Measurements from ENCODE around the gene ZNF343. TPM values are rescaled to one million over a fixed set of nuclear protein-coding genes. Genes with fewer than 3 reads are reported as not detected.
A peak's percentile ranks its signal among the peaks of the same experiment; 100 is the strongest.

The ZNF343 gene
- 3.2 and 3.3 TPM in 2 replicates for polyA plus RNA-seq (2013)

- no CpG with 5 or more reads among the region's 53 CpGs for WGBS (ENCODE audit: extremely low coverage, insufficient coverage, insufficient read length)
These were observed at the start of gene ZNF343 for GRCh38 chr20:2508631-2509467. Gene ZNF343, minus strand, starts transcription at chr20:2508915. Its CDS starts 15,020 bp downstream, at chr20:2493895.

GRCh38 chr20:2557873-2558580, 49.3 kb upstream of the ZNF343 start:
- no CpG with 5 or more reads among the region's 22 CpGs for WGBS (ENCODE audit: extremely low coverage, insufficient coverage, insufficient read length)
- Histone ChIP-seq H3K79me1 (ENCODE audit: low read length) (no peaks in the 10 kb centered on the region), H2AFZ (ENCODE audit: insufficient read depth, low read length, poor library complexity) (no peak overlapping the region), H3K18ac (ENCODE audit: low read length) (no peak overlapping the region), H3K4me1 (ENCODE audit: control insufficient read depth in 1 of 2, insufficient read depth in 2 of 2, low read length in 2 of 2) (no peaks in the 10 kb centered on the region), H3K79me2 (ENCODE audit: control insufficient read depth, insufficient read depth, low read length, poor library complexity) (no peaks in the 10 kb centered on the region), H2BK12ac (ENCODE audit: low read length) (no peak overlapping the region), H3K4me2 (ENCODE audit: low read length) (no peak overlapping the region), H4K8ac (ENCODE audit: low read depth, low read length) (no peak overlapping the region), H3K4me3 (ENCODE audit: low read depth, low read length) (no peak overlapping the region), H3K36me3 (ENCODE audit: control insufficient read depth in 1 of 2, insufficient read depth in 2 of 2, low read length in 2 of 2) (no peaks in the 10 kb centered on the region), H4K12ac (ENCODE audit: low read depth, low read length) (no peak overlapping the region), H3K4ac (ENCODE audit: low read depth, low read length) (no peak overlapping the region), H3K14ac (ENCODE audit: low read length) (no peak overlapping the region), H2BK5ac (ENCODE audit: low read depth, low read length, poor library complexity) (no peak overlapping the region), H3K9me3 (ENCODE audit: insufficient read depth, low read depth, low read length) (peaks cover 4% of the 10 kb centered on the region), H3K27ac (ENCODE audit: low read depth, low read length) (no peak overlapping the region), H3K9ac (ENCODE audit: low read length) (no peak overlapping the region), H3K23ac (ENCODE audit: low read length) (no peak overlapping the region), H3K27me3 (ENCODE audit: insufficient read depth, low read length) (peaks cover 28% of the 10 kb centered on the region), H2AK5ac (ENCODE audit: low read length) (no peak overlapping the region), H4K91ac (ENCODE audit: low read depth, low read length) (no peak overlapping the region), H2BK120ac (ENCODE audit: insufficient read depth, low read length, poor library complexity) (no peak overlapping the region)
- DNase-seq: no peak

More at GRCh38 chr20:2508631-2509467, at the start of gene ZNF343:
- peak; percentile 77 to 84 for DNase-seq
- Histone ChIP-seq H3K79me1 (ENCODE audit: low read length) (peaks cover 7% of the 10 kb centered on the region), H3K4me2 (ENCODE audit: low read length) (peak within 1 kb of the TSS; percentile 81), H4K12ac (ENCODE audit: low read depth, low read length) (peak within 1 kb of the TSS; percentile 94), H2BK120ac (ENCODE audit: insufficient read depth, low read length, poor library complexity) (peak within 1 kb of the TSS; percentile 75), H3K27me3 (ENCODE audit: insufficient read depth, low read length) (peaks cover 2% of the 10 kb centered on the region), H3K23ac (ENCODE audit: low read length) (no peak within 1 kb of the TSS), H3K9ac (ENCODE audit: low read length) (peak within 1 kb of the TSS; percentile 70), H3K4ac (ENCODE audit: low read depth, low read length) (peak within 1 kb of the TSS; percentile 44), H2BK12ac (ENCODE audit: low read length) (no peak within 1 kb of the TSS), H2AK5ac (ENCODE audit: low read length) (peak within 1 kb of the TSS; percentile 35), H3K14ac (ENCODE audit: low read length) (peak within 1 kb of the TSS; percentile 82), H2BK5ac (ENCODE audit: low read depth, low read length, poor library complexity) (peak within 1 kb of the TSS; percentile 8), H3K4me1 (ENCODE audit: control insufficient read depth in 1 of 2, insufficient read depth in 2 of 2, low read length in 2 of 2) (peaks cover 6 to 8% of the 10 kb centered on the region in 2 experiments), H4K91ac (ENCODE audit: low read depth, low read length) (peak within 1 kb of the TSS; percentile 83), H3K79me2 (ENCODE audit: control insufficient read depth, insufficient read depth, low read length, poor library complexity) (peaks cover 7% of the 10 kb centered on the region), H3K4me3 (ENCODE audit: low read depth, low read length) (peak within 1 kb of the TSS; percentile 81), H3K9me3 (ENCODE audit: insufficient read depth, low read depth, low read length) (no peaks in the 10 kb centered on the region), H2AFZ (ENCODE audit: insufficient read depth, low read length, poor library complexity) (peak within 1 kb of the TSS; percentile 68), H3K36me3 (ENCODE audit: control insufficient read depth in 1 of 2, insufficient read depth in 2 of 2, low read length in 2 of 2) (no peaks in the 10 kb centered on the region), H3K27ac (ENCODE audit: low read depth, low read length) (no peak within 1 kb of the TSS), H3K18ac (ENCODE audit: low read length) (peak within 1 kb of the TSS; percentile 60), H4K8ac (ENCODE audit: low read depth, low read length) (peak within 1 kb of the TSS; percentile 98)

GRCh38 chr20:2545594-2545993, 36.9 kb upstream of the ZNF343 start:
- Histone ChIP-seq H3K4ac (ENCODE audit: low read depth, low read length) (no peak overlapping the region), H3K27ac (ENCODE audit: low read depth, low read length) (no peak overlapping the region), H3K4me3 (ENCODE audit: low read depth, low read length) (no peak overlapping the region), H3K4me1 (ENCODE audit: control insufficient read depth in 1 of 2, insufficient read depth in 2 of 2, low read length in 2 of 2) (no peaks in the 10 kb centered on the region), H3K36me3 (ENCODE audit: control insufficient read depth in 1 of 2, insufficient read depth in 2 of 2, low read length in 2 of 2) (no peaks in the 10 kb centered on the region), H3K23ac (ENCODE audit: low read length) (no peak overlapping the region), H4K12ac (ENCODE audit: low read depth, low read length) (no peak overlapping the region), H2BK5ac (ENCODE audit: low read depth, low read length, poor library complexity) (no peak overlapping the region), H3K9me3 (ENCODE audit: insufficient read depth, low read depth, low read length) (no peaks in the 10 kb centered on the region), H2BK120ac (ENCODE audit: insufficient read depth, low read length, poor library complexity) (no peak overlapping the region), H3K79me1 (ENCODE audit: low read length) (no peaks in the 10 kb centered on the region), H3K18ac (ENCODE audit: low read length) (no peak overlapping the region), H3K4me2 (ENCODE audit: low read length) (no peak overlapping the region), H2AK5ac (ENCODE audit: low read length) (no peak overlapping the region), H2AFZ (ENCODE audit: insufficient read depth, low read length, poor library complexity) (no peak overlapping the region), H4K91ac (ENCODE audit: low read depth, low read length) (no peak overlapping the region), H4K8ac (ENCODE audit: low read depth, low read length) (no peak overlapping the region), H3K27me3 (ENCODE audit: insufficient read depth, low read length) (no peaks in the 10 kb centered on the region), H2BK12ac (ENCODE audit: low read length) (no peak overlapping the region), H3K14ac (ENCODE audit: low read length) (no peak overlapping the region), H3K9ac (ENCODE audit: low read length) (no peak overlapping the region), H3K79me2 (ENCODE audit: control insufficient read depth, insufficient read depth, low read length, poor library complexity) (no peaks in the 10 kb centered on the region)
- 100% methylated on average over 2 of the region's 2 CpGs for WGBS (ENCODE audit: extremely low coverage, insufficient coverage, insufficient read length)
- DNase-seq: no peak

GRCh38 chr20:2544211-2544610, 35.5 kb upstream of the ZNF343 start:
- Histone ChIP-seq H2BK5ac (ENCODE audit: low read depth, low read length, poor library complexity) (no peak overlapping the region), H4K8ac (ENCODE audit: low read depth, low read length) (no peak overlapping the region), H3K4ac (ENCODE audit: low read depth, low read length) (no peak overlapping the region), H4K91ac (ENCODE audit: low read depth, low read length) (no peak overlapping the region), H2BK12ac (ENCODE audit: low read length) (no peak overlapping the region), H2AFZ (ENCODE audit: insufficient read depth, low read length, poor library complexity) (no peak overlapping the region), H3K23ac (ENCODE audit: low read length) (no peak overlapping the region), H3K4me3 (ENCODE audit: low read depth, low read length) (no peak overlapping the region), H3K79me2 (ENCODE audit: control insufficient read depth, insufficient read depth, low read length, poor library complexity) (no peaks in the 10 kb centered on the region), H3K14ac (ENCODE audit: low read length) (no peak overlapping the region), H3K9ac (ENCODE audit: low read length) (no peak overlapping the region), H3K4me2 (ENCODE audit: low read length) (no peak overlapping the region), H4K12ac (ENCODE audit: low read depth, low read length) (no peak overlapping the region), H3K27me3 (ENCODE audit: insufficient read depth, low read length) (no peaks in the 10 kb centered on the region), H3K18ac (ENCODE audit: low read length) (no peak overlapping the region), H3K79me1 (ENCODE audit: low read length) (no peaks in the 10 kb centered on the region), H3K36me3 (ENCODE audit: control insufficient read depth in 1 of 2, insufficient read depth in 2 of 2, low read length in 2 of 2) (no peaks in the 10 kb centered on the region), H2AK5ac (ENCODE audit: low read length) (no peak overlapping the region), H3K4me1 (ENCODE audit: control insufficient read depth in 1 of 2, insufficient read depth in 2 of 2, low read length in 2 of 2) (no peaks in the 10 kb centered on the region), H3K27ac (ENCODE audit: low read depth, low read length) (no peak overlapping the region), H2BK120ac (ENCODE audit: insufficient read depth, low read length, poor library complexity) (no peak overlapping the region), H3K9me3 (ENCODE audit: insufficient read depth, low read depth, low read length) (no peaks in the 10 kb centered on the region)
- WGBS (ENCODE audit: extremely low coverage, insufficient coverage, insufficient read length): no CpG with 5 or more reads among the region's 1 CpG
- no peak for DNase-seq

Data from trophoblast cell (in vitro differentiated cells and primary cell).